22Rv1 (cell line): Measurements from ENCODE around the gene PLA2G4D.

Source experiments
- H3K27ac ChIP-seq: fragments of 450-650 bp; 2 replicates; pipeline ENCODE4 v1.5.1; 2017
- CTCF ChIP-seq: fragments of 450-650 bp; IDR thresholded peaks from 2 replicates; pipeline ENCODE4 v1.5.1; 2017; ENCODE audit warnings: mild to moderate bottlenecking
- ZFX ChIP-seq: fragments of 450-650 bp; IDR thresholded peaks from 2 replicates; pipeline ENCODE4 v1.6.1; 2017; ENCODE audit warnings: antibody characterized with exemption, borderline replicate concordance

Gene PLA2G4D

DNA sequence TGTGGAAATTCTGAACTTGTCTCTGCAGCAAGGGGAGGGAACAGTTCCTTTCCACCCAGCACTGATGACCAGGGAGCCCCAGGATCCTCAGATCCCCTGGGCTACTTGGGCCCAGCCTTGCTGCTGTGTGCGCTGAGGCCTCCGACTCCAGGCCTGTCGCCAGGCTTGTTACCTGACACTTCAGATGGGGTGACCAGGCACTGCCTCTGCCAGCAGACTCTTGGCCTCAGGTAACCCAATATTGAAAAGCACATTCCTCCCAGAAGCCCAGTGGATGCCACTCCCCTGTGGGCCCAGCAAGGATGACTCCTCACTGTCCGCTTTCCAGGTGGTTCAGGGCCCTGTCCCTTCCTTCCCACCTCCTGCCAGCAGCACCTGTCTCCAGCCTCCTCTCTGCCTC is 70.1 kb downstream of the PLA2G4D start:
- TF ChIP-seq CTCF (no peak), ZFX (no peak)
- H3K27ac ChIP-seq = no peak overlapping the region

GRCh38 chr15:42021593-42021992 is 72.8 kb downstream of the PLA2G4D start:
- no peak for TF ChIP-seq CTCF
- no peak for TF ChIP-seq ZFX
- no peak overlapping the region for H3K27ac ChIP-seq

DNA sequence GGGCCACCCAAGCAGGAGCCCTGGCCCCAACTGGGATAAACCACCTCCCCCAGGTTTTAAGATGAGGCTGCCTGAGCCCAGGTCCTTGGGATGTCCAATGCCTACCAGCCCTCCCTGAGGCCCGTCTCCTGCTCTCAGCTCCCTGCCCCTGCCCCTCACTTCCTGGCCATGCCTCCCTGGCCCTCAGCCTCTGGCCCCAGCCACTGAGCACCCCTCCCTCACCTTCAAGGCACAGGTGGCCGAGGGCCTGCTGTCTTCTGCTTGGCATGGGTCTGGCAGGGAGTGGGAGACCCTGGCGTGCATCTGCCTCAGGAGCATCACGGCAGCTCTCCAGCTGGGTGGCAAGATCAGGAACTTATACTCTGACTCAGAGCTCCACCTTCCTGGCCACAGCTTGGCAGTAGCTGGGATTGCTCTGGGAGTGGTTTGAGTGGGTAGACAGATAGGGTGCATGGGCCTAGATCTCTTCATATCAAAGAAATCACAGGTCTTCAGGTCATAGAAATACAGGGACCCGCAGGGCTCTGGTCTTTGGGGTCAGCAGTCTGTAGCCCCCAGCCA is 73.6 kb downstream of the PLA2G4D start, which contains the start of gene PLA2G4E:
Gene PLA2G4E, minus strand, starts transcription at position 330 of the 561 bp plus-strand sequence. Its CDS starts 12 bp downstream, at position 318.
- H3K27ac ChIP-seq = no peak within 1 kb of the TSS
- TF ChIP-seq ZFX (no peak), CTCF (no peak)

GRCh38 chr15:42018306-42019224 is 75.8 kb downstream of the PLA2G4D start:
- TF ChIP-seq ZFX (no peak), CTCF (no peak)
- no peak overlapping the region for H3K27ac ChIP-seq
